HG03175 (cell line): ENCODE data around the gene RASSF3.

Experiments
- ATAC-seq: cut with Tn5 transposase; IDR thresholded peaks from one replicate; pipeline ENCODE4 v1.9.1; 2021; ENCODE audit warnings: mild to moderate bottlenecking, moderate library complexity; ENCODE audit not compliant: unreplicated experiment

The RASSF3 gene

DNA sequence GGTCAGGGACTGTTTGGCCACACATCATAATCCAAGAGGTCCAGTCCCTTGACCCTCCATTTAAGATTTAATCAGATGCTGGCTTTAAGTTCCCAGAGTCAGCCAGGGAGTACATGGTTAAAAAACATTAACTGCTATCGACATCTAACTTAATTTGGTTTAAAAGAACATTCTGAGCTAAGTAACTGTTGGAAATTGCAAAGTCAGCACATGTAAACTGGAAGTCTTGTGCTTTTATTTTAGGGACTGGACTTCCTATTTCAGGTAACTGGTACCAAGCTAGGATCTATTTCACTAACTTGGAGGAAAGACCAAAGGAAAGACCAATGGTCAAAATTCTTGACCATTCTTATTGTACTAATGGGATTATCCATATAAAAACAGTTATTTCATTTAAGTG lies 108.4 kb downstream of the RASSF3 start:
- ATAC-seq = no peak

DNA sequence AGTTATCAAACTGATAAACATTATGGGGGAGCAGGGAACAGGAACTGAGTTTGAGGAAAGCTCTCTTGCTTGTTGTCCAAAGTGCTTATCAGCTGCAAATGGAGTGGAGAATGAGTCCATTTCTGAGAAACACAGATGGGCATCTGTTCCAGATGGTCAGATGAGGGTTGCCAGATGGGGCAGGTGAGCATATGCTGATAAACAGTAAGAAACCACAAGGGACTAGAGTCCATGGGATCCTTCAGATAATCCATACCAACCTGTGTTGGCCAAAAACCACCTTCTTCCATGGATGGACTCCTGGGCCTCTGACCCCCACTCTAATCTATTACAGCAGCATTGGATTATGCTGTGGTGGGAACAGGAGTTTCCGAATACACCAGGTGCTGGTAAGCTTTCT lies 110.6 kb downstream of the RASSF3 start:
- no peak for ATAC-seq

DNA sequence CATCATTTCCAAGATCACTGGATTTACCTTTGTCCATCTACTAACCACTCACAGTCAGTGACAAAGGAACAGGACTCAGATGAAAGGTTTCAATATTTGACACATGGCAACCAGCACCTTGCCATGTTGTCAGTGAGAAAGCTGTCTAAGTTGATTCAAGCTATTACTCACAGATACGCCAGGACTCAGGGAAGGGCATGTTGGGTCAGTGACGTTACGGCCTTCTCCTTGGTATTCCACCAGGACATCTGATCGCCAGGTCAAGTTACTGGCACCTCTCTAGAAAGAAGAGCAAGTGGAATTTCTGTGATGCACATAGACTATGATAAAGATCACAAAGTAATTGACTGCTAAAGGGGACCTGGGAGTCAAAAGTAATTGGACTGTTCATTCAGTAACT lies 112.5 kb downstream of the RASSF3 start:
- no peak for ATAC-seq

DNA sequence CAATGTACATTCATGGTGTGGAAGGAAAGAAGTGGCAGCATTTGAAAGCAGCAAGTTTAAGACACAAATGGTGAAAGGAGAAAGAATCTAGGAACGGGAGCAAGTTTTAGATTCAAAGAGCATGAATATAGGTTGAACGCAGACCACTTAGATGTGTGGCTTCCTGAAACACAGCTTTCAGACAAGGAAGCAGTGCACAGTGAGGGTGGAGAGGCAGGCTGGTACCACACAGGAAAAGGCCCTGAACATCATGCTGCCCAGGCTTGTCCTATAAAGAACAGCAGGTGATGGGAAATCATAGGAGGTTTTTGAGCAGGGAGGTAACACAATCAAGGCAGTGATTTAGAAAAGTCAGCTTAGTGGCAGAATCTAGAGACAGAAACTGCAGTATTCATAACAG lies 113.3 kb downstream of the RASSF3 start:
- ATAC-seq = no peak

DNA sequence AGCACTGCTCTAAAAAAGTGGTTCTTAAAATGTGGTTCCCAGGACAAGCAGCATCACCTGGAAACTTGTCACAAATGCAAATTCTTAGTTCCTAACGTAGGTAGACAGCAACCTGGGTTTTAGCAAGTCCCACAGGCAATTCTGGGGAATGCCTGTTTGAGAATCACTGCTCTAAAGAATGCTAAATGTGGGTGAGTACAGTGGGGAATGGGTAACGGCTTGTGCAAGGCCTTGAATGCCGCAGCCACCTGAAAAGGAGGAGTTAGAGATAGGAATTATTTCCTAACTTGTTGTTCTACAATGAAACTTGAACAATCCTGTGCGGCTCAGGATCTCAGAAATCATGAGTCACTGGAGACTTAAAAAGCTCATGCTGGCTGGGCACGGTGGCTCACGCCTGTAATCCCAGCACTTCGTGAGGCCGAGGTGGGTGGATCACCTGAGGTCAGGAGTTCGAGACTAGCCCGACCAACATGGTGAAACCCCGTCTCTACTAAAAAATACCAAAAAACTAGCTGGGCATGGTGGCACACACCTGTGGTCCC lies 114.0 kb downstream of the RASSF3 start:
- no peak for ATAC-seq

DNA sequence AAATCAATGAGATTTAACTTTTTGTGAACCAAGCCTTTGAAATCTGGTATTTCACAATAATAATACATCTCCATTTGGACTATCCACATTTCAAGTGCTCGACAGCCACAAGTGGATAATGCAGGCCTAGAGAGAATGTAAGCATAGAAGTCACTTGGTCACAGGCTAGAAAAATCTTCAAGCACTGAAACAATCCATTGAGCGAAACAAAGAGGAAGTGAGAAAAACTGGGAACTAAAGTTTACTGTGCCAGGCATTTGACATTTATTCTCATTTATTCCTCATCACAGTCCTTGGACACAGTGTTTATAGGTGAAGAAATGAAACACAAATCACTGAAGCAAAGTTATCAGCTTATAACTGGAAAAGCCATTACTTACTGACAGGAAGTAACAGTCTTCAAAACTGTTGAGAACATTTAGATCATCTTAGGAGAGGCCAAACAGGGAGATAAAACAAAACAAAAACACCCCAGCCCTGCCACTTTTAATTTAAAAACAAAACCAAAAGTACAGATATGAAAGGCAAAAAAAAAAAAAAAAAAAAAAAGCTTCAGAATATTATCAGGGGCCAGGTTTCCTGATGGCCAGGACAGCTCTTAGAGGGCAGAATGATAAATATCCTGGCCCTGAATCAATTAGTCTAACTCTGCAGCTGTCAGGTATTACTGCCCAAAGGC lies 119.8 kb downstream of the RASSF3 start:
- ATAC-seq = peak; percentile 50

DNA sequence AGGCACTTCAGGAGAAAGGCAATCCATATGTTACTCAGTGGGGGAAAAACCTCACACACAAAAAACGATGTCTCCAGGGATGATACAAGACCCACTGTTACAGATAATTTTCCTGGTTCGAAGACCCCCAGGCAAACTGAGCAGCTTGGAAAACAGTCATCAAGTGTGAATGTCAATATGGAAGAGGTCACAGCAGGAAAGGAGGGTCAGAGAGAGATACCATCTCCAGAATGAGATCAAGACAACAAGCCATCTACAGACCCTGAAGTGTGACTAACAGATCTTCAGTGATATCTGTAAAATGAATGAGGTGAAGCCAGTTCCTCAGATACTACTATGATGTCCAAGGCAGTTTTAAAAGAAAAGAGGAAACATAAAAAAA lies 120.3 kb downstream of the RASSF3 start:
- no peak for ATAC-seq

DNA sequence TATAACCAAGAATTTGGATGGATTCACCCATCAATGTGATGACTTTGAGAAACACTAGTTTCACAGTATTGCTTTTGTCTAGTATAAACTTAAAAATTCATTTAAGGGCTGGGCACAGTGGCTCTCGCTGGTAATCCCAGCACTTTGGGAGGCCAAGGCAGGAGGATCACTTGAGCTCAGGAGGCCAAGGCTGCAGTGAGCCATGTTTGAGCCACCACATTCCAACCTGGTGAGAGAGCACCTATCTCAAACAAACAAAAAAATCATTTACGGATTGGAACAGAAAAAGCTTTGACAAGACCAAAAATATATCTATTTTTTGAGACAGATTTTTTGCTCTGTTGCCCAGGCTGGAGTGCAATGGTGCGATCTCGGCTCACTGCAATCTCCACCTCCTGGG lies 121.4 kb downstream of the RASSF3 start:
- ATAC-seq = no peak

DNA sequence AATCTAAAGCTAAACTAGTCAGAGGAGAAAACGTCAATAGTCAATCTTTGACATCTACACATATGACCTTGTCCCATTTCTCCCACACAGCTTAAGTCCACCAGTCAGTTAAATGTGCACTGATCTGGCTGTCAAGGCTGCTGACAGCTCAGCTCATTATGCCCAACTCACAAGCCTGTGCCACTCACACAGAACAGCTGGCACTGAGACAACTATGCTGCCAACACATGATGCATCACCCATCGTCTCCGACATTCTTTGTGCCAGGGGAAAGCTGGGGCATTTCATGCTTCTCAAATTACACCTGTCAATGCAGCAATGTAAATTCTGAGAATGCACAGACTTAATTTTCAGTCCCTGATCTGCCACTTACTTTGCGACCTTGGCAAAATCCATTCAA lies 123.6 kb downstream of the RASSF3 start:
- no peak for ATAC-seq

DNA sequence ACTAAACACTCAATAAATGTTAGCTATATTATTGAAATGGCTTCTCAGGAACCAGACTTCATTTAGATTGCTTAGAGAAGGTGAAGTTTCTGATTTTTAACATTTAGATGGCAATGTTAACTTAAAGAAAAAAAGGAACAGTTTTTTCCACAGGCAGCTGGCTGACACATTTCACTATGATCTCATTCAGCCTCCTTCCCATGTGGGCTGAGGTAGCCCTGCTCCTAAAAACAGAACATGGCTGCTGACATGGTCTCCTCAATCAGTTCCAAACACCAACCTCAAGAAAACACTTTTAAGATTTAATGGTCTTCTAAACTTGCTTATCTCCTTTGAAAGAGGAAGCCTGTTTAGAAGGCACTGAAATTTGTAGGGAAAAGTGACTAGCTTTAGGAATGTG lies 125.1 kb downstream of the RASSF3 start:
- ATAC-seq = no peak

DNA sequence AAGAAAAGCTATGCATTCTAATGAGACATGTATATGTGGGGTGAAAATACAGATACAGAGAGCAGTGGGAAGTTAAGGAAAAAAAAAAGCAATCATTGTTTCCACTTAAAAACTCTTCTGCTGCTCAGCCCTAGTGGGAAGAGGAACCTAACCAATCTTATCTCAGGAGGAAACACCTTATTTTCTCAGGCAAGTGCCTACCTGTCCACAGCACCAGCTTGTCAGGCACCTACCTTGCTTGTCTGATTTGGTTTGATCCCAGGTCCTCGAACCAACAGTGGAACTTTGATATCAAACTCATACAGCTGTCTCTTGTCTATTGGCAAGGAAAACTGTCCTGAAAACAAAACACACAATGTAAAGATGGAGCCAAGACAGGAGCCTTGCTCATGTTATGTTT lies 126.5 kb downstream of the RASSF3 start:
- no peak for ATAC-seq

DNA sequence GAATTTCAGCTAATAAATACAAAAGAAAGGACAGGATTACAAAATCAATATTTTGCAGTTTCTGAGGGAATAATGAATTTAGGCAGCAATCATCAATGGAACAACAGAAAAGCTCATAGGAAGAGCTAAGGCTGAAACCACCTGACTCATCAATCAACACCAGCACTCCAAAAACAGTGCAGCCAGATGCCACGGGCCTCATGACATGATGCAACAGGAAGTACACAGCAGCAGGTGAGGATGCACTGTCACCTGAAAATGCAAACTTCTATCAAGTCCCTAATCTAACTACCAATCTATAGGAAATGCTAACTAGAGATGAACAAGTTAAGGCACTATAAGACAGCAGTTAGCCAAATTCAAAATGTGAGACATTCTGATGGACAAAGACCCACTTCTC lies 127.2 kb downstream of the RASSF3 start:
- no peak for ATAC-seq

DNA sequence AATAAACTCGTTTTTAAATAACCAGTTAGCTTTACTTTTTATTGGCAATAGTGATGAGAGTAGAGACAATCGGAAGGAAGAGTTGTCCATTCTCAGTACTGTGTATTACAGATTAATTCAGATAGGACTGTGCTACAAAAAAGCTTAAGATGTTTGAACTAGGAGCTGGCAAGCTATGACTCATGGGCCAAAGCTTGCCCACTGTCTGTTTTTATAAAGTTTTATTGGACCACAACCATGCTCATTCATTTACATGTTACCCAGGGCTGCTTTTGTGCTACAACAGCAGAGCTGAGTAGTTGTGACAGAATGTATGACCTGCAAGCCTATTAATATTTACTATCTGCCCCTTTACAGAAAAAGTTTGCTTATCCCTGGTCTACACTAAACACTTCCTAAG lies 129.5 kb downstream of the RASSF3 start:
- no peak for ATAC-seq

DNA sequence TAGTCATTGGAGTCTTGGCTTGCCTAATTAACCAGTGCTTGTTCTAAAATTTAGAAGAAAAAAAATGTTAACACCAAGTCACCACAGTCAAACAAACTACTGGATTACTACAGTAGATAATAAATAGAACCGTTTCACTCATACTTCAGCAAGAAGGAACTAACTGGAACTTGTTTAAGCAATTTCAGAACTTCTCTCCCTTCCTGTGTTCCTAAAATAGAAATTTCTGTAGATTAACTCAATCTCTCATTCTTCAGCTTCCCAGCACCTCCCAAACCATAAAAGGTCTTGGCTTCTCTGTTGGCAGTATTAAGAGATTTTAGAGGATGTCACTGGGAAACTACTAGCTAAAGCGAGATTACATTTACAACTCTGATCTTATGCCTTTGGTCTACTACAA lies 130.4 kb downstream of the RASSF3 start:
- no peak for ATAC-seq

DNA sequence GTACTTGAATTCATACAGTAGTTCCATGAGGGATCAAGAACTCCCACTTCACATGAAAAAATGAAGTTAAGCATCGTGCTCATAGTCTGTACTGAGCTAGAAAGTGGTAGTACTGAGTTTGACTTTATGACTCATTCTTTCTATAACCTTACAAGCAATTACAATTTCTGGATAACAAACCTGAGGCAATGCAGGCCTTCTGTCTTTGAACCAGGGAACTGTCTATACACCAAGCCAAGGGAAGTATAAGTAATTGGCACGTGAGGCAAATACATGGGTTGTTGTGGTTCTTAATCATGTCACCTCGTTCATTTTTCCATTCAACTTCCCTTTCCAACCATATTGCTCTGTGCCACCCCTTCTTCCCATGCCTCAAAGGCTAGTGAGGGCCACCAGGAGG lies 132.1 kb downstream of the RASSF3 start:
- no peak for ATAC-seq

DNA sequence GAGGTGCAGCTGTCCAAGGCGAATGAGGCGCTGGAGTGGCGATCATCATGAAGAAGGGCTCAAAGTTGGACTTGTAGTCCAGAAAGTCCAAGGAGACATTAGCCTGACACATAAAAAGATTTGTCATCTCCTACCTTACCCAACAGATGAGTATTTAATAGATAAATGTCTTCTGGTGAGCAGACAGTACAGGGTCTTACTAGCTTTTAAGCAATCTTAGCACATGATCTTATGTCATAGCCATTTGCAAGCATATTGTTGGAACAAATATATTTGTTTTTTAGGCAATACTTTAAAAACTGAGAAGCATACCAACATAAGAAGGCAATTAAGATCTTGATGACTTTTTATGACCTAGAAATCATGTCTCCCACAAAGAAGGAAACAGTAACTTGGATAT lies 132.9 kb downstream of the RASSF3 start:
- no peak for ATAC-seq

DNA sequence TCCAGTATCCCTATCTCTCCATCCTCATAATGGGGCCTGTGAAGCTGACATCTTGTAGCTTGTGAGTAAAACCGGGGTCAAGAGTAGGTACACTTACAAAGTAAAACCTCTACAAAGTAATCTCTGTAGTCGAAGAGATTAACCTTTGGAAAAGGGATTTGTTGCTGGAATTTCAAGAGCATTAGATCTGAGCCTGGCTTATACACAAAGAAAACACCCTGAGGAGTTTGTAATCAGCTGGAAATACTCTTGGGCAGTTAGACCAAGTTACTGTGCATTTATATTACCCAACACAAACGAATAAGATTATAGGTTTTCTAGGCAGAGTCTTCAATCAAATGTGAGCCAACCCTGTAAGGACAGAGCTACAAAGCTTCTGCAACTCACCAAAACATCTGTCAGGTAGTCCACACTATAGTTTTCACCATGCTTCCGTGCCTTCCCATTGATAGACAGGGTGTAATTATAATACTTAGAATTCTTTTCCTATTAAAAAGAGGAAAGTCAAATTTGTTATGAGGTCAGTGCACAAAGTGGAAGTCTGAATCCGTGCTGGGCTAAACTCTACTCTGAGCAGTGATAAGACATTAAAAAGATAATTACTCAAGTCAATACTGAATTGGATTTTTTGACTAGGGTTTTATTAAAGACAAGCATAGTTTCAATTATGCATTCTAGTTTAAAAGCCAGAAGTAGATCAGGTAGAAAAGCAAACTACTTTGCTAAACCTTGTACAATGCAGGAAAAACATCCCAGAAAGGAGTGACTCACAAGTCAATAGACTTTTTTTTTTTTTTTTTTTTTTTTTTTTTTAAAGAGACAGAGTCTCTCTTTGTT lies 134.3 kb downstream of the RASSF3 start:
- ATAC-seq = no peak

DNA sequence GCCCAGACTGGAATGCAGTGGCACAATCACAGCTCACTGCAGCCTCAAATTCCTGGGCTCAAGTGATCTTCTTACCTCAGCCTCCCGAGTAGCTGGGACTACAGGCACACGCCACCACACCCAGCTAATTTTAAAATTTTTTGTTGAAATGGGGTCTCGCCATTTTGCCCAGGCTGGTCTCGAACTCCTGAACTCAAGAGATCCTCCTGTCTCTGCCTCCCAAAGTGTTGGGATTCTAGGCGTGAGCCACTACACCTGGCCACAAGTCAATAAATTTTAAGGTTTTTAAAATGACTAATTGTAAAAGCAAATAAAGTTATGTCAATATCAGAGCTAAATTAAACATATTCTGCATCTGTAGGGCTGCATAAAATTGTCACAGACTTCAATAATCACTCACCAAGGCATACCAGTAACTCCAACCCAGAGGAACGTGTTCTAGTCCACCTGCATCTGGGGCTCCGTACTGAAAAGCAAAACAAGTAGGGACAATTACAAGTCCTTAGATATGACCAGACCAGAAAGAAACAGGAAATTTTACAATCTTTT lies 135.0 kb downstream of the RASSF3 start:
- ATAC-seq = no peak

DNA sequence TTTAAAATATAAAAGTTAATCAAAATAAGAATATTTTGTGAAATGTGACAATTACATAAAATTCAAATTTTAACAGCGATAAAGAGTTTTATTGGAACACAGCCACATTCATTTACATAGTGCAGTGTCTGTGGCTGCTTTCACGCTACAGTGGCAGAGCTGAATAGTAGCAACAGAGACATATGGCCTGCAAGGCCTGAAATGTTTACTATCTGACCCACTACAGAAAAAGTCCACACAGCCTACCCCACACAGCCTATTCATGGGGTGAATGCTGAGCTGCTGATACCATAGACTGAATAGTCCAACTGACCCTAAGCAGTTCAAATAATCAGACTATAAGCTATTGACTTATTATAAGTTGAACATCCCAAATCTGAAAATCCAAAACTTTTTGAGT lies 135.7 kb downstream of the RASSF3 start:
- ATAC-seq = no peak

DNA sequence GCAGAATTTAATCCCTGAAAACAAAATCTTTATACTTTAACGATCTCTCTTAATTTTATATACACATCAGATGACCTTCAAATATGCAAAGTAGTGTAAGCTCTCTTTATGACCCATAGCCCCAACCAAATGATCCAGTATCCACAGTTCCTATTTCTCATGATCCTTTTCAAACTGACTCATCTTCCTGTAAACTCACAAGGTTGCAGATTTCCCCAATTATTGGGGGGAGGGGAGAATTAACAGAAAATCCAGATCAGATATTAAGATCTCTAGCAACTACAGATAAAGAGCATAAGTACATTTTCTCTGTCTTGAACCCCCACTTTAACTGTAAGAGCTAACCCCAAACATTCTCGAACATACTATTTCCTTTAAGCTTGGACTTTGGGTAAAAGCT lies 136.4 kb downstream of the RASSF3 start:
- no peak for ATAC-seq
